GM19467 (cell line): ENCODE data around the gene FAM184B.

Source experiments
- ATAC-seq: cut with Tn5 transposase; IDR thresholded peaks from one replicate; pipeline ENCODE4 v1.9.1; 2021; ENCODE audit warnings: mild to moderate bottlenecking, moderate library complexity; ENCODE audit not compliant: unreplicated experiment

FAM184B gene

GRCh38 chr4:17587094-17587822 lies 194.2 kb downstream of the FAM184B start:
- ATAC-seq: no peak

GRCh38 chr4:17584521-17585213 lies 196.8 kb downstream of the FAM184B start:
- no peak for ATAC-seq

- ATAC-seq: no peak
Measured at GRCh38 chr4:17583941-17584340, 197.5 kb downstream of the FAM184B start.

- no peak for ATAC-seq
Measured at GRCh38 chr4:17583276-17583675, 198.1 kb downstream of the FAM184B start.

- no peak for ATAC-seq
Measured at GRCh38 chr4:17580969-17581368, 200.5 kb downstream of the FAM184B start.
